Hepatocyte (in vitro differentiated cells): Measurements from ENCODE around the gene ZP1.

Experiments
- CTCF ChIP-seq: fragments of 200-600 bp; sonication (generic); IDR thresholded peaks from 2 replicates; pipeline ENCODE4 v1.5.1; 2016; ENCODE audit warnings: antibody characterized with exemption, mild to moderate bottlenecking; ENCODE audit not compliant: poor library complexity
- EZH2 ChIP-seq: fragments of 200-600 bp; sonication (generic); IDR thresholded peaks from 2 replicates; pipeline ENCODE4 v1.6.1; 2016; ENCODE audit warnings: antibody characterized with exemption, mild to moderate bottlenecking, borderline replicate concordance

- TF ChIP-seq EZH2: no peak
- TF ChIP-seq CTCF: no peak
Measured at GRCh38 chr11:60845338-60845737, 22.0 kb upstream of the ZP1 start.
